Colonic mucosa (tissue), 4 donors: ENCODE data around the gene KARS1. TPM values are rescaled to one million over a fixed set of nuclear protein-coding genes. Genes with fewer than 3 reads are reported as not detected.
"Not testable (repeated sequence)": the region's sequence is repeated elsewhere in the genome, so short reads cannot be mapped to it uniquely, and the experiment has no call there.

Experiments
- DNase-seq: peaks from one replicate; pipeline ENCODE4 v3.0.0-alpha.2; 2020
- H3K27ac ChIP-seq: fragments of 200-600 bp; one replicate; pipeline ENCODE4 v1.8.0; 2021
- H3K27me3 ChIP-seq: fragments of 200-600 bp; one replicate; pipeline ENCODE4 v1.8.0; 2021
- H3K36me3 ChIP-seq: fragments of 200-600 bp; one replicate; pipeline ENCODE4 v1.8.0; 2021
- H3K4me1 ChIP-seq: fragments of 200-600 bp; one replicate; pipeline ENCODE4 v1.8.0; 2021; ENCODE audit warnings: mild to moderate bottlenecking
- H3K4me3 ChIP-seq: fragments of 200-600 bp; one replicate; pipeline ENCODE4 v1.8.0; 2021
- H3K9ac ChIP-seq, 2 donors: one replicate each; pipeline ENCODE4 v1.7.0; 2013; ENCODE audit warnings: control low read depth in 2 of 2, low read depth in 2 of 2, low read length in 2 of 2
- H3K9me3 ChIP-seq: fragments of 200-600 bp; one replicate; pipeline ENCODE4 v1.8.0; 2021
- CTCF ChIP-seq: fragments of 200-600 bp; IDR thresholded peaks from one replicate; pipeline ENCODE4 v1.8.0; 2022; ENCODE audit warnings: antibody characterized with exemption, mild to moderate bottlenecking
- intact Hi-C: fragments of 100-400 bp; cut with DNase I; formaldehyde crosslinking; loops from one replicate; pipeline ENCODE4 v1.14.1; 2022
- total RNA-seq, 2 donors: library from RNA; stranded (reverse); fragmentation: NEBNext Ultra II Directional in 1 of 2; extraction: Animal tissue kit (Norgen Biotek cat#: 25700) in 1 of 2; gene quantifications; one replicate each; pipeline ENCODE4 v1.2.1, GENCODE V29; 2021
- donor health status: healthy.
- donor health status: DM: no; HTN: no; CAD: no.
- donor health status: DM: no; HTN: no; CAD: no.

KARS1 gene
- total RNA-seq, 2 donors from 2014 or later = 102 to 151 TPM

GRCh38 chr16:75593308-75593707, 54.2 kb downstream of the KARS1 start:
- Histone ChIP-seq H3K4me1 (no peaks in the 10 kb centered on the region), H3K27ac (no peak overlapping the region), H3K9ac (no peak overlapping the region), H3K27me3 (no peaks in the 10 kb centered on the region), H3K9me3 (no peaks in the 10 kb centered on the region), H3K4me3 (no peak overlapping the region), H3K36me3 (no peaks in the 10 kb centered on the region)
- TF ChIP-seq CTCF = no peak
- intact Hi-C loops = no loop called here
- no peak for DNase-seq

DNA sequence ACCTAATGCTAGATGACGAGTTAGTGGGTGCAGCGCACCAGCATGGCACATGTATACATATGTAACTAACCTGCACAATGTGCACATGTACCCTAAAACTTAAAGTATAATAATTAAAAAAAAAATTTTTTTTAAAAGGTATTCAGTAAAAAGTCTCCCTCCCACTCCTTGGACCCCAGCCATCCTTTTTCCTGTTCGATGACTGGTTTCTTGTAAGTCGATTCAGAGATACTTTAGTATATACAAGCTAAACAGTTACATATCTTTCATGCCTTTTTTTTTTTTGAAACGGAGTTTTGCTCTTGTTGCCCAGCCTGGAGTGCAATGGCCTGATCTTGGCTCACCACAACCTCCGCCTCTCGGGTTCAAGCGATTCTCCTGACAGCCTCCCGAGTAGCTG, 55.5 kb downstream of the KARS1 start:
- H3K9me3 ChIP-seq, H3K27ac ChIP-seq, intact Hi-C loops, H3K9ac ChIP-seq, H3K4me3 ChIP-seq, H3K4me1 ChIP-seq, H3K36me3 ChIP-seq, DNase-seq, H3K27me3 ChIP-seq: not testable (repeated sequence)

- Histone ChIP-seq H3K36me3 (no peaks in the 10 kb centered on the region), H3K4me1 (no peaks in the 10 kb centered on the region), H3K9ac (no peak overlapping the region), H3K4me3 (no peak overlapping the region), H3K27ac (peak overlapping the region; percentile 33), H3K9me3 (no peaks in the 10 kb centered on the region), H3K27me3 (no peaks in the 10 kb centered on the region)
- TF ChIP-seq CTCF = no peak
- peak; percentile 22 for DNase-seq
- intact Hi-C loops = no loop called here
Measured at GRCh38 chr16:75590920-75591843, 56.3 kb downstream of the KARS1 start.

DNA sequence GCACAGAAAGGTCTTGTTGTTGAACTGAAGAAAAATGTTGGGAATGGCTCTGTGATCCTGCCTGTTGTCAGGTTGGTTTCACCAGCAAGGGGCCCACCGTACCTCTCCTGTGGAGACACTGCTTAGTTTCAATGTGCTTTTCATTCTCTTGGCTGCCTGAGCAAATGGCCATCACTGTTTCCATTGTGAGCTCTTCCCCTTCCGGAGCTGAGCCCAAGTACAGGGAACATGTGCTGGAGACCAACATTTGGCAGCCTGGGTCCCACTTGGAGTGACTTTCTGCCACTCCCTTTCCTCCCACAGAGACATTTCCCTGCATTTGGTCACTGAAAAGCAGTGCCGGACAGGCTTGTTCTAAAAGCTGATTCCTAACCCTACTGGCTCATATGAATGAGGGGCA, 58.2 kb downstream of the KARS1 start:
- Histone ChIP-seq H3K9me3 (no peaks in the 10 kb centered on the region), H3K4me3 (no peak overlapping the region), H3K4me1 (no peaks in the 10 kb centered on the region), H3K36me3 (no peaks in the 10 kb centered on the region), H3K27ac (no peak overlapping the region), H3K9ac (no peak overlapping the region), H3K27me3 (no peaks in the 10 kb centered on the region)
- DNase-seq = no peak
- intact Hi-C loops = no loop called here
- no peak for TF ChIP-seq CTCF

DNA sequence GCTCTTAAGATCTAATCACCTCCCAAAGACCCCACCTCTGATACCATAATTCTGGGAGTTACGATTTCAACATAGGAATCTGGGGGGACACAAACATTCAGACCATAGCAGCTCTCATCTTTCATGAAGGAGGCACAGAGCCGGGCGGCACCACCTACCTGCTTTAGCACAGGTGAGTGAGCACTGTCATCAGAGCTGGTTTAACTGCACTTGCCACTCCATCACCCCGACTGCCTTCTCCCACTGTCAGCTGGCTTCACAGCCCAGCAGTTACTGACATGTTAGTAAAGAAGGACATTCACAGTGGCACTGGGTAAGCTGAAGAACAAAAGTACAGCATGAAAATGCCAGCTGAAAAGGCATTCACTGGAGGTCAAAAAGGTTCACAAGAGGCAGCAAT, 58.7 kb downstream of the KARS1 start:
- H3K27ac ChIP-seq = no peak overlapping the region
- no peak for DNase-seq
- TF ChIP-seq CTCF = no peak

DNA sequence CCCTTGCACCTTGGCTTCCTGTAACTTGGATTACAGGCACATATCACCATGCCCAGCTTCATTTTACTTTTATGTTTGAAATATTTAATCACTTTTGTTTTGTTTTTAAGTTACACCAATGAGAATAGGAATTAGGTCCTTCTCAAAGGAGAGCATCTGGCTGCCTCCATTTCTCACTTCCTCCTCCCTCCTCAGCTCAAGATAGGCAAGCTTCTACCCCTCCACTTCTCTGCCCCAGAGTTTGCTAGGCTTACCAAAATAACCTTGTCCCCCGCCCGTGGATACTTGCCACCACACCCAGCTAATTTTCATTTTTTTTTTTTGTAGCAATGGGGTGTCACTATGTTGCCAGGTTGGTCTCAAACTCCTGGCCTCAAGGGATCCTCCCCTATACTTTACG, 63.4 kb downstream of the KARS1 start:
- H3K4me3 ChIP-seq = no peak overlapping the region
- H3K9me3 ChIP-seq = no peaks in the 10 kb centered on the region
- H3K9ac ChIP-seq = no peak overlapping the region
- H3K27me3 ChIP-seq = no peaks in the 10 kb centered on the region
- DNase-seq = no peak
- intact Hi-C loops = no loop called here
- H3K27ac ChIP-seq = no peak overlapping the region
- TF ChIP-seq CTCF = no peak
- no peaks in the 10 kb centered on the region for H3K36me3 ChIP-seq
- H3K4me1 ChIP-seq = no peaks in the 10 kb centered on the region

More for the DNA sequence above, 58.7 kb downstream of the KARS1 start:
- no peaks in the 10 kb centered on the region for H3K4me1 ChIP-seq
- H3K4me3 ChIP-seq = no peak overlapping the region
- no peaks in the 10 kb centered on the region for H3K27me3 ChIP-seq
- no peaks in the 10 kb centered on the region for H3K36me3 ChIP-seq
- no peaks in the 10 kb centered on the region for H3K9me3 ChIP-seq
- no peak overlapping the region for H3K9ac ChIP-seq
- intact Hi-C loops = no loop called here
